ENCODE results near the gene SPIRE1. TPM values are rescaled to one million over a fixed set of nuclear protein-coding genes. Genes with fewer than 3 reads are reported as not detected.

Gene SPIRE1
- total RNA-seq, 1 experiment from 2014 or later, result 16.6 TPM

DNA sequence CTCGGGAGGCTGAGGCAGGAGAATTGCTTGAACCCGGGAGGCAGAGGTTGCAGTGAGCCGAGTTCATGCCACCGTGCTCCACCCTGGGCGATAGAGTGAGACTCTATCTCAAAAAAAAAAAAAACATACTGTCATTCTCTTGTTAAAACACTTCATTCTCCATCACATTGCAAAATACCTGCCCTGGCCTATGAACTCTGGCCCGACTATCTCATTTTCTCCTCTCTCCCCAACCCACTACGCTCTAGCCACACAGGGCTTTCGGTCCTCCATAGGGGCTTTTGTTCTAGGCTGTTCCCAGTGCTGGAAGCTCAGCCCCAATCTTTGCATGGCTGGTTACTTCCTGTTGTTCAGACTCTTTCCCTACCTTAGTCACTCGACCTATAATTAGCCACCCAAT is 34.3 kb upstream of the SPIRE1 start:
- no peak overlapping the region for H2BK5ac ChIP-seq (ENCODE audit: insufficient read length, low read length)
- peak overlapping the region; percentile 1 to 39 (median 38); a peak in 3 of 7 replicates for H3K27ac Mint-ChIP-seq
- H3K27me3 ChIP-seq (ENCODE audit: insufficient read depth, low read length), result no peaks in the 10 kb centered on the region
- no peak overlapping the region for H3K9ac ChIP-seq (ENCODE audit: extremely low read depth, insufficient read length, low read length)
- peaks cover 6 to 38% (median 35%) of the 10 kb centered on the region in 3 experiments; a peak in 6 of 7 replicates for H3K36me3 Mint-ChIP-seq (ENCODE audit: insufficient read depth in 1 of 3, low read depth in 3 of 3)
- no peaks in the 10 kb centered on the region for H3K79me2 ChIP-seq (ENCODE audit: insufficient read depth, low read length)
- H3K56ac ChIP-seq (ENCODE audit: insufficient read length, low read depth, low read length), result no peak overlapping the region
- H3T11ph ChIP-seq (ENCODE audit: low read length), result no peak overlapping the region
- no peaks in the 10 kb centered on the region for H3K9me3 ChIP-seq (ENCODE audit: control insufficient read depth, low read depth, low read length)
- H3K79me1 ChIP-seq (ENCODE audit: insufficient read depth, low read depth, low read length, poor library complexity, severe bottlenecking), result no peaks in the 10 kb centered on the region
- TF ChIP-seq, protein P1, sequence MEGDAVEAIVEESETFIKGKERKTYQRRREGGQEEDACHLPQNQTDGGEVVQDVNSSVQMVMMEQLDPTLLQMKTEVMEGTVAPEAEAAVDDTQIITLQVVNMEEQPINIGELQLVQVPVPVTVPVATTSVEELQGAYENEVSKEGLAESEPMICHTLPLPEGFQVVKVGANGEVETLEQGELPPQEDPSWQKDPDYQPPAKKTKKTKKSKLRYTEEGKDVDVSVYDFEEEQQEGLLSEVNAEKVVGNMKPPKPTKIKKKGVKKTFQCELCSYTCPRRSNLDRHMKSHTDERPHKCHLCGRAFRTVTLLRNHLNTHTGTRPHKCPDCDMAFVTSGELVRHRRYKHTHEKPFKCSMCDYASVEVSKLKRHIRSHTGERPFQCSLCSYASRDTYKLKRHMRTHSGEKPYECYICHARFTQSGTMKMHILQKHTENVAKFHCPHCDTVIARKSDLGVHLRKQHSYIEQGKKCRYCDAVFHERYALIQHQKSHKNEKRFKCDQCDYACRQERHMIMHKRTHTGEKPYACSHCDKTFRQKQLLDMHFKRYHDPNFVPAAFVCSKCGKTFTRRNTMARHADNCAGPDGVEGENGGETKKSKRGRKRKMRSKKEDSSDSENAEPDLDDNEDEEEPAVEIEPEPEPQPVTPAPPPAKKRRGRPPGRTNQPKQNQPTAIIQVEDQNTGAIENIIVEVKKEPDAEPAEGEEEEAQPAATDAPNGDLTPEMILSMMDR (conservative IDR thresholded peaks at IDR 0.05), result no peak
- no peak overlapping the region for H3K14ac ChIP-seq (ENCODE audit: insufficient read depth, low read length)
- no peak overlapping the region for H3K4me2 ChIP-seq (ENCODE audit: insufficient read depth, insufficient read length, low read length)
- H3K23me2 ChIP-seq (ENCODE audit: insufficient read length, low read depth, low read length, poor library complexity, severe bottlenecking), result no peaks in the 10 kb centered on the region
- H2BK15ac ChIP-seq (ENCODE audit: low read depth, low read length), result no peak overlapping the region
- no peak overlapping the region for H3K4me3 Mint-ChIP-seq
- no peak overlapping the region for H4K91ac ChIP-seq (ENCODE audit: insufficient read length, low read depth, low read length)
- no peak overlapping the region for H4K5ac ChIP-seq (ENCODE audit: insufficient read length, low read depth, low read length)
- DNase-seq, result no peak
- no peaks in the 10 kb centered on the region for H3K4me1 ChIP-seq (ENCODE audit: insufficient read depth, low read length)
- no peak overlapping the region for H2AFZ ChIP-seq (ENCODE audit: low read length)
- no peaks in the 10 kb centered on the region for H3K4me1 Mint-ChIP-seq
- H2AK5ac ChIP-seq (ENCODE audit: insufficient read length, low read length), result no peak overlapping the region
- H3K27me3 Mint-ChIP-seq (ENCODE audit: low read depth), result no peaks in the 10 kb centered on the region
- no peak overlapping the region for H2BK20ac ChIP-seq (ENCODE audit: low read depth, low read length, poor library complexity, severe bottlenecking)
- H4K20me1 ChIP-seq (ENCODE audit: control insufficient read depth, insufficient read depth, insufficient read length), result no peaks in the 10 kb centered on the region
- H3K9me3 Mint-ChIP-seq, result no peaks in the 10 kb centered on the region
- no peak overlapping the region for H3K27ac ChIP-seq (ENCODE audit: insufficient read length, low read depth, low read length)
- H3K18ac ChIP-seq (ENCODE audit: insufficient read length, low read depth, low read length), result no peak overlapping the region
- H3K23ac ChIP-seq (ENCODE audit: insufficient read length, low read depth, low read length), result no peak overlapping the region
- H3K4ac ChIP-seq (ENCODE audit: low read depth, low read length), result no peak overlapping the region
- no peak overlapping the region for H4K8ac ChIP-seq (replicated peaks; ENCODE audit: insufficient read length, low read depth, low read length)
- WGBS (ENCODE audit: extremely low coverage, insufficient read length, low lambda C conversion rate), result no CpG with 5 or more reads among the region's 9 CpGs
- H2BK120ac ChIP-seq (ENCODE audit: low read depth, low read length, poor library complexity, severe bottlenecking), result no peak overlapping the region
- no peak overlapping the region for H2BK12ac ChIP-seq (ENCODE audit: insufficient read length, low read depth, low read length)

Data from H9 (cell line).